Right lobe of liver (tissue), 6 donors: ENCODE measurements around the gene AAR2. TPM values are rescaled to one million over a fixed set of nuclear protein-coding genes. Genes with fewer than 3 reads are reported as not detected.

Source experiments
- ATAC-seq, 4 donors: fragments of 200-7000 bp; cut with Tn5 transposase; one replicate each; pipeline ENCODE4 v1.9.1; 2020; ENCODE audit warnings: mild to moderate bottlenecking in 4 of 4, moderate library complexity in 4 of 4
- DNase-seq, 3 donors: peaks; one replicate each; pipeline ENCODE4 v3.0.0-alpha.2; 2020
- H3K27ac ChIP-seq, 3 donors: fragments of 200-600 bp; one replicate each; pipeline ENCODE4 v1.8.0; 2022
- H3K27me3 ChIP-seq, 2 donors: fragments of 200-600 bp; one replicate each; pipeline ENCODE4 v1.8.0; 2022
- H3K36me3 ChIP-seq, 4 donors: fragments of 200-600 bp; sonication (generic) in 1 of 4; one replicate each; pipeline versions ENCODE4 v1.5.1 to v1.8.0; 2017 to 2022; ENCODE audit warnings: control low read depth in 1 of 4
- H3K4me1 ChIP-seq, 4 donors: fragments of 200-600 bp; sonication (generic) in 1 of 4; one replicate each; pipeline versions ENCODE4 v1.5.1 to v1.8.0; 2017 to 2022; ENCODE audit warnings: control low read depth in 1 of 4
- H3K4me3 ChIP-seq, 3 donors: fragments of 200-600 bp; one replicate each; pipeline ENCODE4 v1.8.0; 2022
- H3K9me3 ChIP-seq, 4 donors: fragments of 200-600 bp; sonication (generic) in 1 of 4; one replicate each; pipeline versions ENCODE4 v1.5.1 to v1.8.0; 2017 to 2022; ENCODE audit warnings: control low read depth in 1 of 4
- POLR2A ChIP-seq: fragments of 450-650 bp; IDR thresholded peaks from one replicate; pipeline ENCODE4 v1.6.1; 2017; ENCODE audit warnings: antibody characterized with exemption, mild to moderate bottlenecking
- WGBS: methylation state at CpG from one replicate; pipeline ENCODE4 v1.1.6; 2018; ENCODE audit warnings: low coverage, low lambda C conversion rate; ENCODE audit not compliant: insufficient coverage; ENCODE audit errors: missing lambda C conversion rate; 5-methylcytosine and 5-hydroxymethylcytosine counted together
- intact Hi-C, 2 donors: fragments of 100-400 bp; cut with DNase I; formaldehyde crosslinking; loops; one replicate each; pipeline versions ENCODE4 v1.11.2 to v1.14.1; 2022
- total RNA-seq, 6 experiments: library from RNA; depleted of rRNA in 2 of 6; stranded (reverse); fragments of >200 nt in 2 of 6; fragmentation: NEBNext Ultra II Directional in 3 of 6; extraction: Animal tissue kit (Norgen Biotek cat#: 25700) in 3 of 6; gene quantifications; one replicate each; pipeline versions ENCODE4 v1.1.0 to v1.2.4, GENCODE V29; 2016 to 2023
- TF ChIP-seq, protein P1 (sequence below), 4 donors: fragments of 200-600 bp in 3 of 4; fragments of 450-650 bp in 1 of 4; IDR thresholded peaks; one replicate each; pipeline versions ENCODE4 v1.5.1 to v1.8.0; 2016 to 2022; ENCODE audit warnings: antibody characterized with exemption in 4 of 4, mild to moderate bottlenecking in 2 of 4
- donor health status: DM: no; HTN: yes; CAD: no.
- donor health status: DM: no; HTN: no; CAD: no.
- donor health status: DM: no; HTN: no; CAD: no.
- donor health status: DM: no; HTN: yes; CAD: no.
- donor health status: DM: no; HTN: yes; CAD: no.

The AAR2 gene
- total RNA-seq, 6 experiments from 2014 or later: 11.8 to 16.7 (median 13.5) TPM

DNA sequence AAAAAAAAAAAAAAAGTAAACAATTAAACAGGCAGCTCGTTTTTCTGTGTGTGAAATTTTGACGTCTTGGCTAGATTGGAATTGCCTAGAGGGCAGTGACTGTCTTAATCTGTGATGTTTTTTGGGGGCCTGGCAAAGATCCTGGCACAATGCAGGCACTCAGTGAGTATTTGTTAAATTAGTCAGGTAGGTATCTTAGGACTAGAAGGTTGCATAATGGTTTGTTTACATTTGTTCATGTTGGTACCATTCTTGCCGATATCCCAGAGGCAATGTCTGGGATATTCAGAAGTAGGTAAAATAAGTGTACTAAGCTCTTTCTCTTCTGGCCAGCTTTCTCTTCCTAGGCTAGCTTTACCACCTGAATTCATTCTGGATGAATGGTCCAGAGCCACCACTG, 2.5 kb downstream of the AAR2 start:
- 42% methylated on average over 3 of the region's 3 CpGs for WGBS
- no peaks in the 10 kb centered on the region for H3K27me3 ChIP-seq
- H3K9me3 ChIP-seq: no peaks in the 10 kb centered on the region
- ATAC-seq (peak in 3 of 4 donors; percentile 50 to 61 (median 59)), DNase-seq (no peak)
- H3K27ac ChIP-seq: no peak overlapping the region
- no peak overlapping the region for H3K4me3 ChIP-seq
- intact Hi-C loops: no loop called here
- peaks cover 0 to 34% (median 7%) of the 10 kb centered on the region in 4 donors for H3K36me3 ChIP-seq
- no peak for TF ChIP-seq POLR2A
- TF ChIP-seq, protein P1, sequence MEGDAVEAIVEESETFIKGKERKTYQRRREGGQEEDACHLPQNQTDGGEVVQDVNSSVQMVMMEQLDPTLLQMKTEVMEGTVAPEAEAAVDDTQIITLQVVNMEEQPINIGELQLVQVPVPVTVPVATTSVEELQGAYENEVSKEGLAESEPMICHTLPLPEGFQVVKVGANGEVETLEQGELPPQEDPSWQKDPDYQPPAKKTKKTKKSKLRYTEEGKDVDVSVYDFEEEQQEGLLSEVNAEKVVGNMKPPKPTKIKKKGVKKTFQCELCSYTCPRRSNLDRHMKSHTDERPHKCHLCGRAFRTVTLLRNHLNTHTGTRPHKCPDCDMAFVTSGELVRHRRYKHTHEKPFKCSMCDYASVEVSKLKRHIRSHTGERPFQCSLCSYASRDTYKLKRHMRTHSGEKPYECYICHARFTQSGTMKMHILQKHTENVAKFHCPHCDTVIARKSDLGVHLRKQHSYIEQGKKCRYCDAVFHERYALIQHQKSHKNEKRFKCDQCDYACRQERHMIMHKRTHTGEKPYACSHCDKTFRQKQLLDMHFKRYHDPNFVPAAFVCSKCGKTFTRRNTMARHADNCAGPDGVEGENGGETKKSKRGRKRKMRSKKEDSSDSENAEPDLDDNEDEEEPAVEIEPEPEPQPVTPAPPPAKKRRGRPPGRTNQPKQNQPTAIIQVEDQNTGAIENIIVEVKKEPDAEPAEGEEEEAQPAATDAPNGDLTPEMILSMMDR (IDR thresholded peaks at IDR 0.05): no peak
- H3K4me1 ChIP-seq: peaks cover 0 to 26% (median 3%) of the 10 kb centered on the region in 4 donors

DNA sequence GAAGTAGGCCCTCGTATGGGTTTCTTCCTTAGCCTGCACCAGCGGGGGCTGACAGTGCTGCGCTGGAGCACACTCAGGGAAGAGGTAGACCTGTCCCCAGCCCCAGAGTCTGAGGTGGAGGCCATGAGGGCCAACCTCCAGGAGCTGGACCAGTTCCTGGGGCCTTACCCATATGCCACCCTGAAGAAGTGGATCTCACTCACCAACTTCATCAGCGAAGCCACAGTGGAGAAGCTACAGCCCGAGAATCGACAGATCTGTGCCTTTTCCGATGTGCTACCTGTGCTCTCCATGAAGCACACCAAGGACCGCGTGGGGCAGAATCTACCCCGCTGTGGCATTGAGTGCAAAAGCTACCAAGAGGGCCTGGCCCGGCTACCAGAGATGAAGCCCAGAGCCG, 3.8 kb downstream of the AAR2 start:
- TF ChIP-seq, protein P1 (IDR thresholded peaks at IDR 0.05): no peak
- TF ChIP-seq POLR2A: no peak
- no CpG with 5 or more reads among the region's 12 CpGs for WGBS
- no peak overlapping the region for H3K27ac ChIP-seq
- H3K27me3 ChIP-seq: no peaks in the 10 kb centered on the region
- DNase-seq (no peak), ATAC-seq (no peak)
- peaks cover 0 to 26% (median 3%) of the 10 kb centered on the region in 4 donors for H3K4me1 ChIP-seq
- H3K4me3 ChIP-seq: no peak overlapping the region
- H3K36me3 ChIP-seq: peaks cover 0 to 47% (median 12%) of the 10 kb centered on the region in 4 donors
- no peaks in the 10 kb centered on the region for H3K9me3 ChIP-seq
- intact Hi-C loops: no loop called here

DNA sequence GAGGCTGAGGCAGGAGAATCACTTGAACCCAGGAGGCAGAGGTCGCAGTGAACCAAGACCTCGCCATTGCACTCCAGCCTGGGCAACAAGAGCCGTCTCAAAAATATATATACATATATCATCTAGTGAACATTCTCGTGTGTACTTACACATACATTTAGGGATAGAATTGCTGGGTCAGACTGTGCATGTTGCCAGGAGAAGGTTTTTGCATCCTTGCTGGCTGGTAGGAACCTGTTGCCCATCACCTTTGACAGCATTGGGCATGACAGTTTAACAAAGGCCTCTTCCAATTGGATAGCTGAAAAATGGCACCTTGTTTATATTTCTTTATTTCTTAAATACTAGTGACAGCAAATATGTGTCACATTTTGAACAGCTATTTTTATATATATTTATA, 5.4 kb downstream of the AAR2 start:
- intact Hi-C loops: no loop called here
- H3K36me3 ChIP-seq: peaks cover 0 to 64% (median 15%) of the 10 kb centered on the region in 4 donors
- H3K27ac ChIP-seq: no peak overlapping the region
- no peak for TF ChIP-seq POLR2A
- TF ChIP-seq, protein P1 (IDR thresholded peaks at IDR 0.05): no peak
- 100% methylated on average over 1 of the region's 4 CpGs for WGBS
- H3K4me1 ChIP-seq: peaks cover 0 to 21% (median 3%) of the 10 kb centered on the region in 4 donors
- H3K27me3 ChIP-seq: no peaks in the 10 kb centered on the region
- ATAC-seq (no peak), DNase-seq (no peak)
- H3K9me3 ChIP-seq: no peaks in the 10 kb centered on the region
- no peak overlapping the region for H3K4me3 ChIP-seq

DNA sequence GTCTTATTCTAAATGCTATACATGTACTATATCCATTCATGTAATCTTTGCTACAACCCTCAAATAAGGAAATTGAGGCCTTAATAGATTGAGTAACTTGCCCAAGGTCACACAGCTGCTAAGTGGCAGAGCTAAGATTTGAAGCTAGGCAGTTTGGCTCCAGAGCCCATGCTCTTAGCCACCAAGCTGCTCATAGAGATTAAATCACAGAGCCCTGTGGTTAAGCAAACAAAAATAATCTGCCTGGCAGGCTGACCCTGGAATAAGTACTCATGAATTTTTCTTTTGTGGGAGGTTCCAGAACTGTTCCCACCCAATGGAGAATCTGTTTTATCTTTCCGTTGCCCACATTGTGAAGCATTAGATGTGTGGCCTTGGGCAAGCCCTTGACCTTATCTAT, 7.4 kb downstream of the AAR2 start:
- no peak for TF ChIP-seq POLR2A
- TF ChIP-seq, protein P1 (IDR thresholded peaks at IDR 0.05): no peak
- Histone ChIP-seq H3K27me3 (no peaks in the 10 kb centered on the region), H3K4me3 (no peak overlapping the region), H3K9me3 (no peaks in the 10 kb centered on the region), H3K27ac (no peak overlapping the region), H3K4me1 (peaks cover 0 to 4% (median under 1%) of the 10 kb centered on the region in 4 donors), H3K36me3 (peaks cover 0 to 84% (median 24%) of the 10 kb centered on the region in 4 donors)
- intact Hi-C loops: no loop called here
- WGBS: 83% methylated on average over 1 of the region's 1 CpG
- DNase-seq: no peak
- ATAC-seq: no peak

DNA sequence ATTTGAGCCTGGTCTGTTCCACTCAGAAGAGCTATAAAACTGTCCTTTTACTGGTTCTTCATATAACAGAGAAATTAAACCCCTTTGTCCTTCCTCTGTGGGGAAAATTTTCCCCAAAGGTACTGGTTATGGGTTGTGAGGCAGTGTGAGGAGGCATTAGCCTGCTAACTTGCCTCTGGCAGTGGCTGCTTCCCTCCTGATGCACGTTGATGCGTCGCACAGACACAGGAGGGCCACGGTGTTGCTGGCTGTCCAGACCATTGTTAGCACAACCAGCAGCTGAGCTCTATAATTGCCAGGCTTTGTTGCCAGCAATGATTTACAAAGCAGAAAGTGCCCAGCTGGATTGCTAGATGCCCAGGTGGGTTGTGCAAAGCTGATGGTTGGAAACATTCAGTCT, 10.1 kb downstream of the AAR2 start:
- Histone ChIP-seq H3K4me1 (no peaks in the 10 kb centered on the region), H3K36me3 (peaks cover 0 to 84% (median 21%) of the 10 kb centered on the region in 4 donors), H3K27ac (no peak overlapping the region), H3K9me3 (no peaks in the 10 kb centered on the region), H3K27me3 (no peaks in the 10 kb centered on the region), H3K4me3 (no peak overlapping the region)
- TF ChIP-seq, protein P1 (IDR thresholded peaks at IDR 0.05): no peak
- TF ChIP-seq POLR2A: no peak
- DNase-seq (no peak), ATAC-seq (no peak)
- intact Hi-C loops: no loop called here
- no CpG with 5 or more reads among the region's 4 CpGs for WGBS
